GM21390 (cell line): ENCODE data around the gene TBC1D4.
"Not testable (repeated sequence)": the region's sequence is repeated elsewhere in the genome, so short reads cannot be mapped to it uniquely, and the experiment has no call there.

Experiments used
- ATAC-seq: cut with Tn5 transposase; IDR thresholded peaks from one replicate; pipeline ENCODE4 v1.9.1; 2021; ENCODE audit not compliant: unreplicated experiment

Gene TBC1D4

GRCh38 chr13:75454497-75454896, 27.5 kb downstream of the TBC1D4 start:
- ATAC-seq: no peak

DNA sequence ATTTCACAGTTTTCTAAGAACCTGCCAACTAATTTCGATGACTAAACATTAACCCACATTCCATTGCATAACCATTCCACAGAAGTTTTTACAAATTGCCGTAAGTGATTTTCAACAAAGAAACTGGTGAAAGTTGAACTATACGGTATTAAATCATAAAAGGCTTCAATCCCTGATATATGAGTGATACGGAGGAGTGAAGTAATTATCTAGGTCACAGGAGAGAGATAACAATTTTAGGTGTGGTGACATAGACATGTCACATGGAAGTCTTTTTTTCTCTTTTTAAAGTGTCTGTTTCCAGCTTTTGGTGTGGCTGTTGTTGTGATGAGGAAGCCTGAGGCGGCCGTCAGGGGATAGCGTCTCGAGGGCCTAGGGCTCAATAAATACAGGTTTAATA, 29.4 kb downstream of the TBC1D4 start:
- no peak for ATAC-seq

GRCh38 chr13:75447493-75447892, 34.5 kb downstream of the TBC1D4 start:
- ATAC-seq: no peak

- ATAC-seq: no peak
Measured at GRCh38 chr13:75446874-75447273, 35.1 kb downstream of the TBC1D4 start.

GRCh38 chr13:75445717-75446499, 36.1 kb downstream of the TBC1D4 start:
- ATAC-seq: no peak

GRCh38 chr13:75444016-75444415, 38.0 kb downstream of the TBC1D4 start:
- no peak for ATAC-seq

DNA sequence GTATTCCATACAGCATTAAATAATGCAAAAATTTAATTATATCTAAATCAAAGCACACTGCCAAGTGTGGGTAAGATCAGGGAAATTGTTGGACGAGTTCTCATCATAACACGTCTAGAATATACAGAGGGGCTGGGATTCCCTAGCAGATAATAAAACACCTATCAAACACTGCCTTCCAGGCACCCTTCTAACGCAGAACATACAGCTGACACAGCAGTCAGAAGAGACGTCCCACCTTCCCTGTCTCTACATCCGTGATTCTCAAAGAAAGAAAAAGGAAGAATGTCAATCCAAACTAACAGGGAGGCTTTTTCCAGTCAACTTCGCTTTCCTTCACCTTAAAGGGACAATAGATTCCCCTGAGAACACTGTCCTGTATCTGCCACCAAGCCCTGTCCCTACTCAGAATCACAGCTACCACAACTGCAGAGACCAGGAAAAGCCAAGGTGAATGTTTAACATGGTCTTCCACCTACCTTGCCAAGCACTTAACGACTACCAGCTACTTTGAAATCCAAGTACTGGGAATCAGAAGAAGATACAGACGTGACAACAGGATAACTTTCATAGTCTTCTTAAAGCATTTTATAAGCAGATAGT, 38.5 kb downstream of the TBC1D4 start:
- ATAC-seq: no peak

- ATAC-seq: no peak
Measured at GRCh38 chr13:75442736-75443234, 39.2 kb downstream of the TBC1D4 start.

- no peak for ATAC-seq
Measured at GRCh38 chr13:75440100-75440499, 41.9 kb downstream of the TBC1D4 start.

- ATAC-seq: no peak
Measured at GRCh38 chr13:75437582-75438318, 44.2 kb downstream of the TBC1D4 start.

- ATAC-seq: not testable (repeated sequence)
Measured at GRCh38 chr13:75434126-75434525, 47.8 kb downstream of the TBC1D4 start.

DNA sequence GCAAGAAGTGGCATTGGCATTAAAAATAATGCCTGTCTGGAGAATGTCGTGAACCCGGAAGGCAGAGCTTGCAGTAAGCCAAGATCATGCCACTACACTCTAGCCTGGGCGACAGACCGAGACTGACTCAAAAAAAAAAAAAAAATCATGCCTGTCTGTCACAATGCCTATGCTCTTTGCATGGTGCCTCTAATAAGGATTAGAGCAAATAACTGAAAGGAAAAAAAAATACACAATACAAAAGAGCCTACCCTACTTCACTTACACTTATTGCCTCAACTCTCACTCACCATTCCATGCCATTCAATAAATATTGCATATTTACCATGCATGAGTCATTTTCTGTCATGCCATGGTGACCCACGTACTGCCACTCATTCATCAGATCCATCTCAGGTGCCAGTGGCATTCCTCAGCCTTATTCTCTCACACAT, 49.1 kb downstream of the TBC1D4 start:
- ATAC-seq: no peak

DNA sequence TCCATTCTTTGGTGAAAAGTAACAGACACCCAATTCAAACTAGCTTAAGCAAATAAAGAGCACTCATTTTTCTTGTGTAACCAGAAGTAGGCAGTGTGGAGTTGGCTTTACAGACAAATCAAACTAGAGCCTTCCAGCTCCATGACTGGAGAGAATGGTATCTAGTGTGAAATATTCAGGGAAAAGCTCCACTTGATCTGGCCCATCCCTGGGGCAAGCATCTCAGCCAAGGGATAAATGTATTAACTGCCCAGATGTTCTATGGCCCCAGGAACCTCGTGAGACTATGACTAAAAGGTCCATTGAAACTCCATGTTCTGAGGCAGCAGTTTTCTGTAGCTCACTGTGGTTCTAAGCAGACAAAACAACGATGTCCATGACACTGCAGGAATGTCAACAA, 49.9 kb downstream of the TBC1D4 start:
- no peak for ATAC-seq

DNA sequence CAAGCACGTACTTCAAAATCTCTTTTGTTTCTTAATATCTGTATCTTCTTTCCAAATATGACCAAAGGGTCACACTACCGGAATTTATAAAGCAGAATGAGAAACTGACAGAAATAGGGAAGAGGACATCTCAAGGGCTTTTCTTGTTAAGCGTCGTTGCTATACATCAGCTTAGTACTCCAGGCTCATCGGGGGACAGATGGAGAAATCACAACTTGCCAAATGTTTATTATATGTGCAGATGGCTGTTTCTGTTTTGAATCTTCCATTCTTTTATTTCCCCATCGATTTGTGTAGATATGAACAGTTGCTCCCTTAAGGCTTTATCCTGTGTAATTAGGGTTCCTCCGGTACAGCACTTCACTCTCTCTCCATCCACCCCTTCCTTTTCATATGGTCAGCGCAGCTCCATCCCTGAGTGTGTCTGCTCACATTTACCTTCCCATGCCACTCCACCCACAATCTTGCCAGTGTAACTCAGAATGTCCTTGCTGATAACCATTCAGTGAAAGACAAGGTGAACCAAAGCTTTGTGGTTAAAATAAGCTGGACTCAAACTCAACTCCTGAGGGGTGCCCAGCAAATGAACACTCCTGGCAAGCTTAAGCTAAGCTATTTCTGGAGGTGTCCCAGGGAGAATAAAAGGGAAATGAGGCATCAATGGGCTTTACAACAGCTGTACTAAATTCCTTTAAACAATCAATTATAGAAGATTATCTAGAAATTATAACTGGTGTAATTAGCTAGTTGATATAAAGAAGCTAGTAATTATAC, 51.3 kb downstream of the TBC1D4 start:
- ATAC-seq: no peak

DNA sequence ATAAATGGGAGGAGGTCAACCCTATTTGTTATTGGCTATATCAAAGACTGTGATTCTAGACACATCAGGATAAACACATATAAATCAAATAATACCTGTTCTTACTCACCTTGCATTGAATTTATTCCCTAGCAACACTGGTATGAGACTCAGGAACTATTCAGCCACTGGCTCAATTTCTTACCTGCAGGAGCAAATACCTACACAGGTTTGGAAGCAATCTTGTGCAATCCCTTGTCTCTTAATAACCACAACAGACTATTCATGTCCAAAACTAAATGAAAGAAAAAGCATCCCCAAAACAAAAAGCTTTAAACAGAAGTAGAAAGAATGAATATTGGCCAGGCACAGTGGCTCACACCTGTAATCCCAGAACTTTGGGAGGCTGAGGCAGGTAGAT, 55.5 kb downstream of the TBC1D4 start:
- ATAC-seq: no peak

DNA sequence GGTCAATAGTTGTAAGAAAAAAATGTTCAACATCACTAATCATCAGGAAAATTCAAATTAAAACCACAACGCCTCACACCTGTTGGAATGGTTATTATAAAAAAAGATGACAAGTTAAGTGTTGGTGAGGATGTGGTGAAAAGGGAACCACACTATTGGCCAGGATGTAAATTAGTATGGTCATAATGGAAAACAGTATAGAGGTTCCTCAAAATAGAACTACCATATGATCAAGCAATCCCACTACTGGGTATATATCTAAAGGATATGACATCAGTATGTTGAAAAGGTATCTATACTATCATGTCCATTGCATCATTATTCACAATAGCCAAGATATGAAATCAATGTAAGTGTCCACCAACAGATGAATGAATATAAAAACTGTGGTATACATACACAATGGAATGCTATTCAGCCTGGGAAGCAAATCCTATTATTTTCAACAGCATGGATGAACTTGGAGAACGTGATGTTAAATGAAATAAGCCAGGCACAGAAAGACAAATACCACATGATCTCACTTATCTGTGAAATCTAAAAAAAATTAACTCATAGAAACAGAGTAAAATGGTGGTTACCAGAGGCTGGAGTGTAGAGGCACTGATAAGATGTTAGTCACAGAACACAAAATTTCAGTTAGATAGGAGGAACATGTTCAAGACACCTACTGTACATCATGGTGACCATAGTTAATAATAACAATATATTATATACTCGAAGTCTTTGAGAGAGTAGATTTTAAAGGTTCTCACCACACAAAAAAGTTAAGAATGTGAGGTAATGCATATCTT, 56.6 kb downstream of the TBC1D4 start:
- peak; percentile 76 for ATAC-seq

DNA sequence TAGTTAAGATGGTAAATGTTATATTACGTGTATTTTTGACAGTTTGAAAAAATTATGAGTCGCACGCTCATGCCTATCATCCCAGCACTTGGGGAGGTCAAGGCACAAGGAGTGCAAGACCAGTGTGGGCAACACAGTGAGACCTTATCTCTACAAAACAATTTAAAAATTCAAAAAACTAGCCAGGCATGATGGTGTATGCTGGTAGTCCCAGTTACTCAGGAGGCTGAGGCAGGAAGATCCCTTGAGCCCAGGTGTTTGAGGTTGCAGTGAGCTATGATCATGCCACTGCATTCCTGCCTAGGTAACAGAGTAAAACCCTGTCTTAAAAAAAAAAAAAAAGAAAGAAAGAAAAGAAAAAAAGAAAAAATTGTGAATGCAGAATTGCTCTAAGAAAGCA, 58.0 kb downstream of the TBC1D4 start:
- ATAC-seq: no peak

DNA sequence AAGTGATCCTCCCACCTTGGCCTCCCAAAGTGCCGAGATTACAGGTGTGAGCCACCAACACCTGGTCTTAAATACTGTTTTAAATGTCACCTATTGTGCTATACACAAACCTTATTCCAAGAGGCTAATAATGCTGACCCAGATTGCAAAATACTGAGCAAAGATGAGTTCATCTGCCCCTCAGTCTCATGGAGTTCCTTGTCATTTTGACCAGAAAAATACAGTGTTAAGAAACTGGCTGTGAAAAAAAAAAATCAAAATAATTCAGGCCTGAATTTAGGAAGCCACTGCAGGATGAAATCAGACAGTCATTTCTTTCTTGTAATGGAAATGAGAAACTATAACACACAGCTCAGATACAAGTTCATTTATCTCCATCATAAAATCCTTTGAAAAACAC, 59.9 kb downstream of the TBC1D4 start:
- no peak for ATAC-seq

DNA sequence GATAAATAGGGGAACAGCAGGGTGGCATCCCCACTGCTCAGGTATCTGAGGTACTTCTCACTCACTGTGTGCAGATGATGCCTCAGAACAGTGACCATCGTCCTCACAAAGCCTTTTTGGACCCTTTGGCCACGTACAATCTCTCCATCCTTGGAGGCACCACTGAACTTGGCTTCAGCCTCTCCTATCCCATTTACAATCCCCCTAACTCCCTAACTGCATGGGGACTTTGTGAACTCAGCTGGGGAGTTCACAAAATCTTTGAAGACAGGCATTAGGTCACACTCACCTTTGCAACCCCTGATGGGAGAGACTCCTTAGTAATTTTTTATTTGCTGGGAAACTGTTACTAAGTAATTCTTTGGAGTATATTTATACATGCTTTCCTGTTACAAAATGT, 60.8 kb downstream of the TBC1D4 start:
- no peak for ATAC-seq

- no peak for ATAC-seq
Measured at GRCh38 chr13:75419656-75420055, 62.3 kb downstream of the TBC1D4 start.
